Measurements from ENCODE around the gene PSMG3. TPM values are rescaled to one million over a fixed set of nuclear protein-coding genes. Genes with fewer than 3 reads are reported as not detected.

Gene PSMG3
- total RNA-seq, 1 experiment from 2014 or later = 63.0 TPM

DNA sequence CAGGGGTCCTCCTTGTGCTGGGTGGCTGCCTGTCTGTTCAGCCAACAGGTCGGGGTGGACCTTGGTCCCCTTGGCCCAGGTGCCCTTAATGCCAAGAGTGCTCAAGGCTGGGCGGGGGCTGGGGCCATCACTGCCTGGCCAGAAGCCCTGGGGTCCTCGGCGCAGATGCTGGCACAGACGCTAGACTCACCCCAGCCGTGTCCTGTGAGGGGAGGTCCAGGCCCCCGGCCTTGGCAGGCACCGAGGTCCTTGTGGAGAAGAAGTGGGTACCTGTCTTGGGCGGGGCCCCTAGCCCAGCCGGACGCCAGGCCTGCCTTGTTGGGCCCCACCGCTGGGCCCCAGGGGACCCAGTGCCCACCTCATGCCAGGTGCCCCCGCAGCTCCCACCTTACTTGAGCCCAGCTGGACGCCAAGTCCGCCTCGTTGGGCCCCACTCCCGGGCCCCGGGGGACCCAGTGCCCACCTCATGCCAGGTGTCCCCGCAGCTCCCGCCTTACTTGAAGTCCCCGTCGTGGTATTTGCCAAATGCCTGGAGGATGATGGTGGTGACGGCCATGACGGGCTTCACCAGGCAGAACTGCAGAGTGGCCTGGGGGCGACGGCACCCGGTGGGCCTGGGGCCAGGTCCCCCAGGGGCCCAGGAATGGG, 20.4 kb downstream of the PSMG3 start:
- Histone ChIP-seq H3K18ac (ENCODE audit: insufficient read length, low read depth, low read length) (no peak overlapping the region), H3K4me1 (ENCODE audit: insufficient read depth, low read length) (no peaks in the 10 kb centered on the region), H2BK12ac (ENCODE audit: insufficient read length, low read depth, low read length) (no peak overlapping the region), H3K9me3 (ENCODE audit: control insufficient read depth, low read depth, low read length) (no peaks in the 10 kb centered on the region), H2AFZ (ENCODE audit: low read length) (no peak overlapping the region), H2AK5ac (ENCODE audit: insufficient read length, low read length) (no peak overlapping the region), H3K14ac (ENCODE audit: insufficient read depth, low read length) (no peak overlapping the region), H3K79me1 (ENCODE audit: insufficient read depth, low read depth, low read length, poor library complexity, severe bottlenecking) (no peaks in the 10 kb centered on the region), H3K79me2 (ENCODE audit: insufficient read depth, low read length) (no peaks in the 10 kb centered on the region), H3K4ac (ENCODE audit: low read depth, low read length) (no peak overlapping the region), H3K23me2 (ENCODE audit: insufficient read length, low read depth, low read length, poor library complexity, severe bottlenecking) (no peaks in the 10 kb centered on the region), H4K91ac (ENCODE audit: insufficient read length, low read depth, low read length) (no peak overlapping the region), H2BK120ac (ENCODE audit: low read depth, low read length, poor library complexity, severe bottlenecking) (no peak overlapping the region), H3K9ac (ENCODE audit: extremely low read depth, insufficient read length, low read length) (no peak overlapping the region), H2BK5ac (ENCODE audit: insufficient read length, low read length) (no peak overlapping the region), H2BK15ac (ENCODE audit: low read depth, low read length) (no peak overlapping the region), H4K8ac (replicated peaks; ENCODE audit: insufficient read length, low read depth, low read length) (no peak overlapping the region), H3K27ac (ENCODE audit: insufficient read length, low read depth, low read length) (no peak overlapping the region), H3K23ac (ENCODE audit: insufficient read length, low read depth, low read length) (no peak overlapping the region), H4K20me1 (ENCODE audit: control insufficient read depth, insufficient read depth, insufficient read length) (no peaks in the 10 kb centered on the region), H2BK20ac (ENCODE audit: low read depth, low read length, poor library complexity, severe bottlenecking) (no peak overlapping the region), H3K56ac (ENCODE audit: insufficient read length, low read depth, low read length) (no peak overlapping the region), H3T11ph (ENCODE audit: low read length) (no peak overlapping the region), H4K5ac (ENCODE audit: insufficient read length, low read depth, low read length) (no peak overlapping the region), H3K27me3 (ENCODE audit: insufficient read depth, low read length) (no peaks in the 10 kb centered on the region), H3K4me2 (ENCODE audit: insufficient read depth, insufficient read length, low read length) (no peak overlapping the region)
- Mint-ChIP-seq H3K4me3 (no peak overlapping the region), H3K36me3 (ENCODE audit: insufficient read depth in 1 of 3, low read depth in 3 of 3) (no peaks in the 10 kb centered on the region), H3K4me1 (no peaks in the 10 kb centered on the region), H3K27ac (no peak overlapping the region), H3K27me3 (ENCODE audit: low read depth) (no peaks in the 10 kb centered on the region; the same call in 1 of the 2 replicates), H3K9me3 (no peaks in the 10 kb centered on the region; a peak in 1 of 5 replicates)
- no peak for DNase-seq
- WGBS (ENCODE audit: extremely low coverage, insufficient read length, low lambda C conversion rate) = no CpG with 5 or more reads among the region's 27 CpGs
- TF ChIP-seq, protein P1, sequence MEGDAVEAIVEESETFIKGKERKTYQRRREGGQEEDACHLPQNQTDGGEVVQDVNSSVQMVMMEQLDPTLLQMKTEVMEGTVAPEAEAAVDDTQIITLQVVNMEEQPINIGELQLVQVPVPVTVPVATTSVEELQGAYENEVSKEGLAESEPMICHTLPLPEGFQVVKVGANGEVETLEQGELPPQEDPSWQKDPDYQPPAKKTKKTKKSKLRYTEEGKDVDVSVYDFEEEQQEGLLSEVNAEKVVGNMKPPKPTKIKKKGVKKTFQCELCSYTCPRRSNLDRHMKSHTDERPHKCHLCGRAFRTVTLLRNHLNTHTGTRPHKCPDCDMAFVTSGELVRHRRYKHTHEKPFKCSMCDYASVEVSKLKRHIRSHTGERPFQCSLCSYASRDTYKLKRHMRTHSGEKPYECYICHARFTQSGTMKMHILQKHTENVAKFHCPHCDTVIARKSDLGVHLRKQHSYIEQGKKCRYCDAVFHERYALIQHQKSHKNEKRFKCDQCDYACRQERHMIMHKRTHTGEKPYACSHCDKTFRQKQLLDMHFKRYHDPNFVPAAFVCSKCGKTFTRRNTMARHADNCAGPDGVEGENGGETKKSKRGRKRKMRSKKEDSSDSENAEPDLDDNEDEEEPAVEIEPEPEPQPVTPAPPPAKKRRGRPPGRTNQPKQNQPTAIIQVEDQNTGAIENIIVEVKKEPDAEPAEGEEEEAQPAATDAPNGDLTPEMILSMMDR (conservative IDR thresholded peaks at IDR 0.05) = no peak

Data from H9 (cell line).